ENCODE measurements around the gene CHGA. TPM values are rescaled to one million over a fixed set of nuclear protein-coding genes. Genes with fewer than 3 reads are reported as not detected.

The CHGA gene
- total and polyA plus RNA-seq, 2 of the 8 experiments (the other 6 are each of a cell fraction or from before 2014, with no cell fraction given): 17.5 to 28.2 TPM

DNA sequence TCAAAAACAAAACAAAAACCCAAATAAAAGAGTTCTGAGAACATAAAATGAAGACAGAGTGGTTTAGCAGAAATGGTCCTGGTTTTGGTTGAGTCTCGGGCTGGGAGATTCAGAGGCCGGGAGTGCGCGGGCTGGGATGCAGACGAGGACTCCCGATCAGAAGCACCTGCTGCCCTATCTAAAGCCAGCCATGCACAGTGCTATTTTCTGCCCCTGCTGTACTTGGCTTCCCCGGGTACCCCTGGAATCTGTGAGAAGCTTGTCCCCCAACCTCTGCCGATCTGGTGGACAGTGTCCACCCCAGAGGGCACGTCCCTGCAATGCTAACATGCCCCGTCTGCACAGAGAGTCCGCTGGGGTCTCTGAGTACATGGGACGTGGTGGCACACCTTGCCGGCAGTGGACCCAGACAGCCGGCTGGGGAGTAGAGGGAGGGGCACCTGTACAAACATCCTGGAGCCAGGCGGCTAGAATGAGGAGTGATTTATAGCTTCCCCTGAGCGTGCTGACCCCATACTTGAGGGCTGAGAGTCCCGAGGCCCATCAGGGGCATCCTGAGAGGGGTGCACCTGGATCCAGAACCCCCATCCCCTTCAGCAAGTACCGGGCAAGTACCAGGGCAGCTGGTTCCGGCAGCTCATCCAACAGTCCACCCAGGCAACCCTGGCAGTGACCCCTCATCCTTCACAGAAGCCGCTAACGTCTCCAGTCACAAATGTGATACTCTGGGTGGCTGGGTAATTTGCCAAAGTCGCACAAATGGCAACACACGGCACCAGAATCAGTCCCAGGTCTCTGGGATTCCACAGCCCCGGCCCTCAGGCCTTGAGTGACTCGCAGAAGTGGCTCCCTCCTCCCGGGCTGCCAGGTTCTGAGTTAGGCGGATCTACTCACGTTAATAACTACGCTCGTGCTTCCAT is 37.1 kb downstream of the CHGA start:
- 0 out of 2 replicates have a peak, but pooled peaks cover 2% of the 10 kb centered on the region for H3K79me1 ChIP-seq (ENCODE audit: low read depth, low read length)
- peaks cover 0 to 10% of the 10 kb centered on the region in 2 experiments; a peak in 2 of 4 replicates for H3K79me2 ChIP-seq (ENCODE audit: control insufficient read depth in 1 of 2, insufficient read depth in 2 of 2, low read length in 2 of 2)
- ChIA-PET CTCF (ENCODE audit: partially characterized antibody) (interaction anchor here (0.6 to 1.4 kb wide), 6 partner anchors 9 to 181 kb away, joined by 3 read pairs; no protein-coding TSS in a partner anchor), POLR2A (ENCODE audit: partially characterized antibody) (no interaction called here)
- peaks cover 7 to 15% of the 10 kb centered on the region in 2 experiments for H4K20me1 ChIP-seq (replicated peaks in 1 of 2; ENCODE audit: control insufficient read depth in 1 of 2, insufficient read depth in 2 of 2, low read length in 2 of 2)
- no peaks in the 10 kb centered on the region; a peak in 1 of 4 replicates for H3K9me3 ChIP-seq (ENCODE audit: insufficient read depth in 2 of 2, low read depth in 1 of 2, low read length in 1 of 2)
- H3K23ac ChIP-seq (ENCODE audit: insufficient read length): no peak overlapping the region
- no peak overlapping the region for H2BK5ac ChIP-seq (ENCODE audit: low read depth, low read length)
- no peak for DNase-seq (ENCODE audit: low read depth in 1 of 2, low spot score in 2 of 2)
- H2BK20ac ChIP-seq (ENCODE audit: low read length): no peak overlapping the region
- 89% methylated on average over 30 of the region's 30 CpGs; no CpG with 5 or more reads in 1 of the 2 experiments for WGBS, 2 experiments (ENCODE audit: extremely low coverage in 1 of 2, insufficient coverage in 1 of 2, insufficient read length in 1 of 2, insufficient replicate concordance in 2 of 2, low coverage in 1 of 2, low lambda C conversion rate in 2 of 2, missing lambda C conversion rate in 1 of 2)
- no peak overlapping the region for H3K9ac ChIP-seq (replicated peaks in 1 of 4; ENCODE audit: extremely low read depth in 1 of 4, low read depth in 3 of 4, low read length in 3 of 4)
- no peak overlapping the region for H4K91ac ChIP-seq (replicated peaks; ENCODE audit: insufficient read length, low read length)
- no peak overlapping the region for H2AK5ac ChIP-seq (ENCODE audit: low read depth, low read length)
- no peak overlapping the region for H3K14ac ChIP-seq (ENCODE audit: insufficient read length)
- H4K5ac ChIP-seq (ENCODE audit: insufficient read length, low read depth, low read length): no peak overlapping the region
- no peaks in the 10 kb centered on the region for H3K27me3 ChIP-seq (replicated peaks in 1 of 4; ENCODE audit: control insufficient read depth in 3 of 4, extremely low read depth in 1 of 4, insufficient read depth in 3 of 4, low read length in 3 of 4)
- TF ChIP-seq ASH2L (IDR thresholded peaks at IDR 0.05; ENCODE audit: low read length): no peak
- TF ChIP-seq, protein P1, sequence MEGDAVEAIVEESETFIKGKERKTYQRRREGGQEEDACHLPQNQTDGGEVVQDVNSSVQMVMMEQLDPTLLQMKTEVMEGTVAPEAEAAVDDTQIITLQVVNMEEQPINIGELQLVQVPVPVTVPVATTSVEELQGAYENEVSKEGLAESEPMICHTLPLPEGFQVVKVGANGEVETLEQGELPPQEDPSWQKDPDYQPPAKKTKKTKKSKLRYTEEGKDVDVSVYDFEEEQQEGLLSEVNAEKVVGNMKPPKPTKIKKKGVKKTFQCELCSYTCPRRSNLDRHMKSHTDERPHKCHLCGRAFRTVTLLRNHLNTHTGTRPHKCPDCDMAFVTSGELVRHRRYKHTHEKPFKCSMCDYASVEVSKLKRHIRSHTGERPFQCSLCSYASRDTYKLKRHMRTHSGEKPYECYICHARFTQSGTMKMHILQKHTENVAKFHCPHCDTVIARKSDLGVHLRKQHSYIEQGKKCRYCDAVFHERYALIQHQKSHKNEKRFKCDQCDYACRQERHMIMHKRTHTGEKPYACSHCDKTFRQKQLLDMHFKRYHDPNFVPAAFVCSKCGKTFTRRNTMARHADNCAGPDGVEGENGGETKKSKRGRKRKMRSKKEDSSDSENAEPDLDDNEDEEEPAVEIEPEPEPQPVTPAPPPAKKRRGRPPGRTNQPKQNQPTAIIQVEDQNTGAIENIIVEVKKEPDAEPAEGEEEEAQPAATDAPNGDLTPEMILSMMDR (IDR thresholded peaks at IDR 0.05; ENCODE audit: control extremely low read depth in 1 of 3, insufficient read depth in 1 of 3, low read depth in 1 of 3, low read length in 3 of 3): no peak
- TF ChIP-seq SP4 (IDR thresholded peaks at IDR 0.05; ENCODE audit: low read length): no peak
- no peak for TF ChIP-seq CBX5 (IDR thresholded peaks at IDR 0.05; ENCODE audit: low read depth, low read length)
- peaks cover 2 to 5% (median 4%) of the 10 kb centered on the region in 4 experiments; a peak in 3 of 7 replicates for H3K4me1 ChIP-seq (replicated peaks in 1 of 4; ENCODE audit: control insufficient read depth in 3 of 4, insufficient read depth in 4 of 4, low read length in 3 of 4)
- no peak overlapping the region for H2BK15ac ChIP-seq (ENCODE audit: low read length)
- H3K23me2 ChIP-seq (ENCODE audit: low read depth, low read length): no peaks in the 10 kb centered on the region
- H2AFZ ChIP-seq (ENCODE audit: low read length): no peak overlapping the region
- no peak overlapping the region for H3K4ac ChIP-seq (replicated peaks; ENCODE audit: insufficient read length, low read depth, low read length)
- H2BK120ac ChIP-seq (replicated peaks; ENCODE audit: low read depth, low read length): no peak overlapping the region
- H4K8ac ChIP-seq (ENCODE audit: extremely low read depth, insufficient read depth, low read length): no peak overlapping the region
- no peak overlapping the region for H3K18ac ChIP-seq (ENCODE audit: extremely low read depth, low read length)
- no peak overlapping the region for H3K56ac ChIP-seq (replicated peaks; ENCODE audit: insufficient read length, low read depth, low read length)
- no peak overlapping the region for H2BK12ac ChIP-seq (ENCODE audit: low read depth, low read length)
- no peak overlapping the region for H3K4me2 ChIP-seq (ENCODE audit: insufficient read depth in 1 of 2, low read depth in 2 of 2, low read length in 2 of 2)
- FAIRE-seq: no peak
- peaks cover 2 to 16% (median 11%) of the 10 kb centered on the region in 4 experiments; a peak in 7 of 8 replicates for H3K36me3 ChIP-seq (ENCODE audit: control insufficient read depth in 2 of 4, insufficient read depth in 4 of 4, low read length in 3 of 4)
- no peak overlapping the region for H3K4me3 ChIP-seq (ENCODE audit: extremely low read depth in 1 of 4, insufficient read depth in 2 of 4, low read depth in 3 of 4, low read length in 4 of 4)
- no peak overlapping the region; the same call in 1 of the 2 replicates for H3K27ac ChIP-seq (ENCODE audit: low read depth, low read length)

Measured in H1 (cell line).